GM23338 (cell line): ENCODE measurements around the gene SETBP1. TPM values are rescaled to one million over a fixed set of nuclear protein-coding genes. Genes with fewer than 3 reads are reported as not detected.

Source experiments
- ATAC-seq: fragments of 200-7000 bp; cut with Tn5 transposase; 3 replicates; pipeline ENCODE4 v1.9.1; 2020
- DNase-seq: peaks from one replicate; pipeline ENCODE4 v3.0.0-alpha.2; 2015; ENCODE audit warnings: low spot score
- H2AFZ ChIP-seq: fragments of 200-600 bp; sonication (generic); 2 replicates; pipeline ENCODE4 v1.8.0; 2016; ENCODE audit warnings: antibody characterized with exemption, mild to moderate bottlenecking, moderate library complexity
- H3F3A ChIP-seq: fragments of 200-600 bp; sonication (generic); replicated peaks from 2 replicates; pipeline ENCODE4 v1.8.0; 2017; ENCODE audit warnings: antibody characterized with exemption, mixed run types, low read depth
- H3K27ac ChIP-seq: fragments of 200-600 bp; sonication (generic); 2 replicates; pipeline ENCODE4 v1.6.1; 2016; ENCODE audit warnings: low read depth
- H3K27me3 ChIP-seq: fragments of 200-600 bp; sonication (generic); 2 replicates; pipeline ENCODE4 v1.8.0; 2016; ENCODE audit warnings: mild to moderate bottlenecking, mixed run types, moderate library complexity; ENCODE audit not compliant: insufficient read depth
- H3K36me3 ChIP-seq: fragments of 200-600 bp; sonication (generic); 2 replicates; pipeline ENCODE4 v1.8.0; 2016; ENCODE audit warnings: mild to moderate bottlenecking; ENCODE audit not compliant: insufficient read depth
- H3K4me1 ChIP-seq: fragments of 200-600 bp; sonication (generic); 2 replicates; pipeline ENCODE4 v1.8.0; 2016; ENCODE audit warnings: mild to moderate bottlenecking, moderate library complexity; ENCODE audit not compliant: insufficient read depth
- H3K4me2 ChIP-seq: fragments of 200-600 bp; sonication (generic); 2 replicates; pipeline ENCODE4 v1.7.1; 2017; ENCODE audit warnings: mixed run types
- H3K4me3 ChIP-seq: fragments of 200-600 bp; sonication (generic); 2 replicates; pipeline ENCODE4 v1.6.1; 2016; ENCODE audit warnings: mixed run types
- H3K79me2 ChIP-seq: fragments of 200-600 bp; sonication (generic); replicated peaks from 2 replicates; pipeline ENCODE4 v1.8.0; 2017; ENCODE audit warnings: mild to moderate bottlenecking; ENCODE audit not compliant: insufficient read depth
- H3K9me2 ChIP-seq: fragments of 200-600 bp; sonication (generic); 2 replicates; pipeline ENCODE4 v1.8.0; 2017; ENCODE audit not compliant: insufficient read depth
- H4K20me1 ChIP-seq: fragments of 200-600 bp; sonication (generic); replicated peaks from 2 replicates; pipeline ENCODE4 v1.8.0; 2017; ENCODE audit warnings: mild to moderate bottlenecking; ENCODE audit not compliant: insufficient read depth
- H3K27ac Mint-ChIP-seq: 2 replicates; pipeline ENCODE4 v1.8.0; 2020; ENCODE audit warnings: inconsistent platforms, mild to moderate bottlenecking, moderate library complexity, mixed read lengths
- H3K27me3 Mint-ChIP-seq: 3 replicates; pipeline ENCODE4 v1.8.0; 2022; ENCODE audit warnings: low read depth, mild to moderate bottlenecking, moderate library complexity, mixed read lengths, inconsistent platforms; ENCODE audit not compliant: insufficient read depth, poor library complexity
- H3K36me3 Mint-ChIP-seq: 3 replicates; pipeline ENCODE4 v1.8.0; 2021; ENCODE audit warnings: low read depth, mild to moderate bottlenecking, inconsistent platforms, moderate library complexity, mixed read lengths
- H3K4me1 Mint-ChIP-seq: 3 replicates; pipeline ENCODE4 v1.8.0; 2020; ENCODE audit warnings: mild to moderate bottlenecking, inconsistent platforms, mixed read lengths
- H3K4me3 Mint-ChIP-seq: 3 replicates; pipeline ENCODE4 v1.8.0; 2021; ENCODE audit warnings: moderate library complexity, mild to moderate bottlenecking, inconsistent platforms, mixed read lengths
- H3K9me3 Mint-ChIP-seq: 3 replicates; pipeline ENCODE4 v1.8.0; 2020; ENCODE audit warnings: moderate library complexity, mild to moderate bottlenecking, inconsistent platforms, mixed read lengths
- CREB1 ChIP-seq: fragments of 250-450 bp; sonication (Bioruptor Pico); IDR thresholded peaks from 2 replicates; pipeline ENCODE4 v1.5.0; 2020; ENCODE audit warnings: low read depth, mild to moderate bottlenecking, moderate library complexity
- CTCF ChIP-seq, 2 experiments: fragments of 200-600 bp in 1 of 2; sonication (generic) in 1 of 2; conservative IDR thresholded peaks; 2 replicates each; pipeline versions ENCODE4 v1.5.1 to v1.6.1; 2016 to 2017; ENCODE audit warnings: antibody characterized with exemption in 2 of 2, low read depth in 2 of 2, mild to moderate bottlenecking in 2 of 2, moderate library complexity in 1 of 2
- EZH2 ChIP-seq: fragments of 200-600 bp; sonication (generic); IDR thresholded peaks from one replicate; pipeline ENCODE4 v1.8.0; 2017; ENCODE audit warnings: antibody characterized with exemption, mild to moderate bottlenecking, low read depth; ENCODE audit not compliant: unreplicated experiment
- EZH2phosphoT487 ChIP-seq: fragments of 200-600 bp; sonication (generic); IDR thresholded peaks from one replicate; pipeline ENCODE4 v1.8.1; 2018; ENCODE audit warnings: antibody characterized with exemption; ENCODE audit not compliant: unreplicated experiment
- JUNB ChIP-seq: IDR thresholded peaks from one replicate; pipeline ENCODE4 v1.6.1; 2016; ENCODE audit warnings: antibody characterized with exemption; ENCODE audit not compliant: unreplicated experiment
- NANOG ChIP-seq: IDR thresholded peaks from 2 replicates; pipeline ENCODE4 v1.6.1; 2016; ENCODE audit warnings: antibody characterized with exemption, borderline replicate concordance
- POLR2AphosphoS5 ChIP-seq: IDR thresholded peaks from 2 replicates; pipeline ENCODE4 v1.6.1; 2016; ENCODE audit warnings: antibody characterized with exemption, low read depth
- STAT1 ChIP-seq: IDR thresholded peaks from one replicate; pipeline ENCODE4 v1.6.1; 2016; ENCODE audit warnings: antibody characterized with exemption; ENCODE audit not compliant: unreplicated experiment
- ZNF114 ChIP-seq: fragments of 250-450 bp; sonication (Bioruptor Pico); IDR thresholded peaks from 2 replicates; pipeline ENCODE4 v1.5.0; 2020; ENCODE audit warnings: mild to moderate bottlenecking, moderate library complexity
- ZNF331 ChIP-seq: fragments of 250-450 bp; sonication (Bioruptor Pico); IDR thresholded peaks from 2 replicates; pipeline ENCODE4 v1.5.0; 2020; ENCODE audit warnings: low read depth, mild to moderate bottlenecking, moderate library complexity
- ZNF462 ChIP-seq: fragments of 250-450 bp; sonication (Bioruptor Pico); IDR thresholded peaks from 2 replicates; pipeline ENCODE4 v1.5.0; 2020; ENCODE audit warnings: mild to moderate bottlenecking, moderate library complexity
- polyA plus RNA-seq: library from polyadenylated mRNA; unstranded; fragments of >200 nt; fragmentation: Nextera tagmentation; extraction: Ambion mirVana; gene quantifications from 2 replicates; pipeline ENCODE4 v1.2.1, GENCODE V29; 2016
- total RNA-seq: library from RNA; depleted of rRNA; stranded (reverse); fragments of >200 nt; shearing (Covaris generic); gene quantifications from 2 replicates; pipeline ENCODE4 v1.2.3, GENCODE V29; 2014
- TF ChIP-seq, protein P1 (sequence below): IDR thresholded peaks from 2 replicates; pipeline ENCODE4 v1.6.1; 2016; ENCODE audit warnings: antibody characterized with exemption
- TF ChIP-seq, protein P2 (sequence below): IDR thresholded peaks from one replicate; pipeline ENCODE4 v1.6.1; 2018; ENCODE audit warnings: antibody characterized with exemption; ENCODE audit not compliant: unreplicated experiment

Gene SETBP1
- total and polyA plus RNA-seq, 2 experiments from 2014 or later = 1.6 to 5.5 TPM

DNA sequence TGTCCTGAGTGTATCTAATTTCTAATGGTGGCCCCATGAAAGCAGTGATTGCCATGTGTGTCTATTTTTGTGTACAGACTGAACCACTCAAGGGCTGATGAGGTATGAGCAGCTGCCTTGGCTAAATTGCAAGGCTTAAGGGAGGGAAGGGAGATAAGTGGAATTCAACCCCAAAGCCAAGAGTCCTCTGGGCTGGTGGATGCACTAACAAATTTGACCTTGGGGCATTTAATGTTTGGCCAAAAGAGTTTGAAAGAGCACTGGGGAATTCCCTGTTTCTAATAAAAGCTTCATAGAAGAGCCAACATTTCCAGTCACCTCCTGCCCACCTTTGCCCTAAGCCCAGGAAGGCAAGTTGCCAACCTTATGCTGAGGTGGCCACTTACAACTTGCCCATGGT is 172.1 kb downstream of the SETBP1 start:
- Histone ChIP-seq H3F3A (no peaks in the 10 kb centered on the region), H3K36me3 (no peaks in the 10 kb centered on the region), H3K4me2 (no peak overlapping the region), H3K79me2 (no peaks in the 10 kb centered on the region), H3K27me3 (no peaks in the 10 kb centered on the region), H2AFZ (no peak overlapping the region), H3K4me1 (peaks cover 13% of the 10 kb centered on the region; the same call in 1 of the 2 replicates), H3K27ac (no peak overlapping the region), H4K20me1 (no peaks in the 10 kb centered on the region), H3K4me3 (no peak overlapping the region), H3K9me2 (peaks cover 13% of the 10 kb centered on the region; the same call in 1 of the 2 replicates)
- Mint-ChIP-seq H3K4me3 (no peak overlapping the region), H3K4me1 (peaks cover 17% of the 10 kb centered on the region), H3K27me3 (no peaks in the 10 kb centered on the region), H3K27ac (no peak overlapping the region), H3K36me3 (0 out of 3 replicates have a peak, but pooled peaks cover 3% of the 10 kb centered on the region), H3K9me3 (no peaks in the 10 kb centered on the region)
- TF ChIP-seq, protein P1, sequence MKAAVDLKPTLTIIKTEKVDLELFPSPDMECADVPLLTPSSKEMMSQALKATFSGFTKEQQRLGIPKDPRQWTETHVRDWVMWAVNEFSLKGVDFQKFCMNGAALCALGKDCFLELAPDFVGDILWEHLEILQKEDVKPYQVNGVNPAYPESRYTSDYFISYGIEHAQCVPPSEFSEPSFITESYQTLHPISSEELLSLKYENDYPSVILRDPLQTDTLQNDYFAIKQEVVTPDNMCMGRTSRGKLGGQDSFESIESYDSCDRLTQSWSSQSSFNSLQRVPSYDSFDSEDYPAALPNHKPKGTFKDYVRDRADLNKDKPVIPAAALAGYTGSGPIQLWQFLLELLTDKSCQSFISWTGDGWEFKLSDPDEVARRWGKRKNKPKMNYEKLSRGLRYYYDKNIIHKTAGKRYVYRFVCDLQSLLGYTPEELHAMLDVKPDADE = no peak
- TF ChIP-seq ZNF114 (CRISPR knock-in tag) (no peak), CTCF (conservative IDR thresholded peaks at IDR 0.05; ENCODE audit: low read depth in 2 of 2) (no peak), NANOG (no peak), JUNB (no peak), EZH2 (no peak), EZH2phosphoT487 (no peak), ZNF462 (CRISPR knock-in tag) (no peak), CREB1 (CRISPR knock-in tag) (no peak), ZNF331 (no peak), STAT1 (no peak), POLR2AphosphoS5 (no peak)
- TF ChIP-seq, protein P2, sequence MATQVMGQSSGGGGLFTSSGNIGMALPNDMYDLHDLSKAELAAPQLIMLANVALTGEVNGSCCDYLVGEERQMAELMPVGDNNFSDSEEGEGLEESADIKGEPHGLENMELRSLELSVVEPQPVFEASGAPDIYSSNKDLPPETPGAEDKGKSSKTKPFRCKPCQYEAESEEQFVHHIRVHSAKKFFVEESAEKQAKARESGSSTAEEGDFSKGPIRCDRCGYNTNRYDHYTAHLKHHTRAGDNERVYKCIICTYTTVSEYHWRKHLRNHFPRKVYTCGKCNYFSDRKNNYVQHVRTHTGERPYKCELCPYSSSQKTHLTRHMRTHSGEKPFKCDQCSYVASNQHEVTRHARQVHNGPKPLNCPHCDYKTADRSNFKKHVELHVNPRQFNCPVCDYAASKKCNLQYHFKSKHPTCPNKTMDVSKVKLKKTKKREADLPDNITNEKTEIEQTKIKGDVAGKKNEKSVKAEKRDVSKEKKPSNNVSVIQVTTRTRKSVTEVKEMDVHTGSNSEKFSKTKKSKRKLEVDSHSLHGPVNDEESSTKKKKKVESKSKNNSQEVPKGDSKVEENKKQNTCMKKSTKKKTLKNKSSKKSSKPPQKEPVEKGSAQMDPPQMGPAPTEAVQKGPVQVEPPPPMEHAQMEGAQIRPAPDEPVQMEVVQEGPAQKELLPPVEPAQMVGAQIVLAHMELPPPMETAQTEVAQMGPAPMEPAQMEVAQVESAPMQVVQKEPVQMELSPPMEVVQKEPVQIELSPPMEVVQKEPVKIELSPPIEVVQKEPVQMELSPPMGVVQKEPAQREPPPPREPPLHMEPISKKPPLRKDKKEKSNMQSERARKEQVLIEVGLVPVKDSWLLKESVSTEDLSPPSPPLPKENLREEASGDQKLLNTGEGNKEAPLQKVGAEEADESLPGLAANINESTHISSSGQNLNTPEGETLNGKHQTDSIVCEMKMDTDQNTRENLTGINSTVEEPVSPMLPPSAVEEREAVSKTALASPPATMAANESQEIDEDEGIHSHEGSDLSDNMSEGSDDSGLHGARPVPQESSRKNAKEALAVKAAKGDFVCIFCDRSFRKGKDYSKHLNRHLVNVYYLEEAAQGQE = no peak
- ATAC-seq = no peak
- no peak for DNase-seq
